Measurements from ENCODE around the gene CCDC154.
A peak's percentile ranks its signal among the peaks of the same experiment; 100 is the strongest.
"Not testable (repeated sequence)": the region's sequence is repeated elsewhere in the genome, so short reads cannot be mapped to it uniquely, and the experiment has no call there.

Gene CCDC154

DNA sequence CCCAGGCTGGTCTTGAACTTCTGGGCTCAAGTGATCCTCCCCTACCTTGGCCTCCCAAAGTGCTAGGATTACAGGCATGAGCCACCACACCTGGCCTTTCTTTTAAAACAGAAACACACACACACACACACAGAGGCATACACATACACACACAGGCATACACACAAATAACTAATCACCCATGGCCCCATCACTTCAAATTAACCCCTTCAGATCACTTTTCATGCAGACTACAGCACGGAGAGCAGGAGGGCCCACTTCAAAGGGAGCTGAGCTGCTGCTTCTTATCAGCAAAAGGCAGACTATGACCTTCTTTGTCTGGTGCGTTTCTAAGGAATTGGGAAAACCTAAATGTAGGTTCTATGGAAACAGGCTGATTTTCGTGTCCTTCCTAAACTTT, 28.6 kb upstream of the CCDC154 start:
- DNase-seq (ENCODE audit: low spot score) = no peak

DNA sequence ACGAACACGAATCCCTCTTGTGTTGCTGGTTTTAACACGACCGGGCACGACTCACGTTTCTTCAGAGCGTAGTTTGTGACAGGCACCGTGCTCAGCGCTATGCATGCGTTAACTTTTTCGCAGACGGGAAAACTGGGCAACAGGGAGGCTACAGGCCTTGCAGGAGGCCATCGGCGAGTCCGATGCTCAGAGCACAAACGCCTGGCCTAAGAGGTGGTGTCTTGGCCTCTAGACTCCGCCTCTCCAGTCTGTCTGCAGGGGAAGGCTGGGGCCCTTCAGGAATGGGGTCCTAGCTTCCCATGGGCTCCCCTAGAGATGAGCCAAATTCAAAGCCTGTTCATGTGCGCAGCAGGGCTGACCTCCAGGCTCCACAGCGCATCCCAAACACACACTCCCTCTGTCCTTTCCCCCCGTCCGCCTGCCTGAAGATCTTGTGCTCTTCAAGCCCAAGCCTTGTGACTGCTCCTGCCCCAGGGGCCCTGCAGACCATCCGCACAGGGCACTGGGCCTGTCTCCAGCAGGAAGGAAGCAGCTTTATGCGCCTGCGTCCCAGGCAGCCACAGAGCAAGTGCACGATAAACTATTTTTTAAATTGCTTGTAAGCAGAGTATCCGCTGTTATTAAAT, 27.3 kb upstream of the CCDC154 start:
- no peak for DNase-seq (ENCODE audit: low spot score)

DNA sequence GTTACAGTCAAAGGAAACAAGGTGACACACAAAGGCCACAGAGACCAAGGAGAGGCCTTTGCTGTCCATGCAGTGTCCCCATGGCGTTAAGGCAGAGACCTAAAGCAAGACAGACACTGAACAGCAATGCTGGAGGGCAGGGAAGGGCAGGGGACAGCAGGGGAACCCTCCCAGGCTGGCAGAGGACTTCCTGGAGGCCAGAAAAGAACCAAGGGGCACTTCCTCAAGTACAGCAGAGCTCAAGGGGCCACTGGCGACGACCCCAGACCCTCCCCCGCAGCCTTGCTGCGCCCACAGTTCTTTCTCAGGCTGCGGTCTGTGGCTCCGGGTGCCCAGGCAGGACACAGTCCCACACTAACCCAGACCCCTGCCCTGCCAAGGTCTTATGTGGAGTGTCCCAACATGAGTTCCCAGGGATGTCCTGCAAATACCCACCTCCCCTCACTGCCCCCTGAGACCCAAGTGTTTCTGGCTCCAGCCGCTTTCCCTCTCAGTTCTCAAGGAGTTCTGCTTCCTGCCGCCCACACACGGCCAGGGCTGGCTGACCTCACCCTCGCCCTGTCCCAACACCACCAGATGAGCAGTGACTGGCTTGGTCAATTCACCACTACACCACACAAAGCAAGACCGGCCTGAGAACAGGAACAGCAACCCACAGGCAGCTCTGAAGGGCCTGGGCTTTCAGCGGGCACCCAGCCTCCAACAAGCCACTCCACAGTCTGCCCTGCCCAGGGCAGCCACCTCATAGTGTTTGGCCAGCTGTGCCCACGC, 26.3 kb upstream of the CCDC154 start:
- DNase-seq (ENCODE audit: low spot score) = no peak

DNA sequence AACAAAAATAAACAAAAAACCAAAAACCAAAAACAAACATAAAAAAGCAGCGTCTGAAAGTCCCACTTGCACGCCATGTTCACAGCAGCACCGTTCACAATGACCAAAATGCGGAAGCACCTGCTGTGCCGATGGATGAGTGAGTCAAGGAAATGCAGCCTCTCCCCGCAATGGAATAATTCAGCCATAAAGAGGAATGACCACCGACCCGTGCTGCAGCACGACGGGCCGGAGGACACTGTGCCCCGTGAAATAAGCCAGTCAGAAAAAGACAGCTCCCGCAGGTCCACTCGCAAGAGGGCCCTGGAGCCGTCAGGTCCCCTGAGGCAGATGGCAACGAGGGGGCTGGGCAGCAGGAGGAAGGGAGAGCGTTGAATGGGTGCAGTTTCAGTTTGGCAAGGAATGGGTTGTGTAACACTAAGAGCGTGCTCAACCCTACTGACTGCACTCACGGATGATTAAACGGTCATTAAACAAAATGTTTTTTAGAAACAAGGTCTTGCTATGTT, 25.4 kb upstream of the CCDC154 start:
- no peak for DNase-seq (ENCODE audit: low spot score)

DNA sequence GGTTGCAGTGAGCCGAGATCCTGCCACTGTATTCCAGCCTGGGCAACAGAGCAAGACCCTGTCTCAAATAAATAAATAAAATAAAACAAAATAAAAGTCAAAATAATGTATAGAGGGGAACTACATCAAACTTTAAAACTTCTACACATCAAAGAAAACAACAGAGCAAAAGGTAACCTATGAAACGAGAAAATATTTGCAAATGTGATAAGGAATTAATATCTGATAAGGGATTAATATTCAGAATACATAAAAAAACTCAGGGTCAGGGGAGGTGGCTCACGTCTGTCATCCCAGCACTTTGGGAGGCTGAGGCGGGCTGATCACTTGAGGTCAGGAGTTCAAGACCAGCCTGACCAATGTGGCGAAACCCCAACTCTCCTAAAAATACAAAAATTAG, 24.8 kb upstream of the CCDC154 start:
- not testable (repeated sequence) for DNase-seq (ENCODE audit: low spot score)

DNA sequence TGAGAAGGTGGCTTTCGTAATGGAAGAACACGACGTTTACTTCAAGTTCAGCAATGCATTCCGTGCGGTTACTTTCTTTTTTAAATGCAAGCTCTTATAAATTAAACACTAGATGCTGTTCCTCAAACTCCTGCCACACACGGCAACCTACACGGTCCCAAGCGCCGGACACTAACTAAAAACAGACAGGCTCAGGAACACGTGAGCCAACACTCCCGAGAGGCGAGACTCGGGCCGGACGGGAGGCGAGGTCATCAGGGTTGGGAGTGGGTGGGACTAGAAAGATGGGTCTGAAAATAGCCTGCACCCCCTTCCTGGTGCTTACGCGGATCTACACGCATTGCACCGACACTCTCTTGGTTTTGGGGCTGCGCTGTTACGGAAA, 24.1 kb upstream of the CCDC154 start:
- no peak for DNase-seq (ENCODE audit: low spot score)

DNA sequence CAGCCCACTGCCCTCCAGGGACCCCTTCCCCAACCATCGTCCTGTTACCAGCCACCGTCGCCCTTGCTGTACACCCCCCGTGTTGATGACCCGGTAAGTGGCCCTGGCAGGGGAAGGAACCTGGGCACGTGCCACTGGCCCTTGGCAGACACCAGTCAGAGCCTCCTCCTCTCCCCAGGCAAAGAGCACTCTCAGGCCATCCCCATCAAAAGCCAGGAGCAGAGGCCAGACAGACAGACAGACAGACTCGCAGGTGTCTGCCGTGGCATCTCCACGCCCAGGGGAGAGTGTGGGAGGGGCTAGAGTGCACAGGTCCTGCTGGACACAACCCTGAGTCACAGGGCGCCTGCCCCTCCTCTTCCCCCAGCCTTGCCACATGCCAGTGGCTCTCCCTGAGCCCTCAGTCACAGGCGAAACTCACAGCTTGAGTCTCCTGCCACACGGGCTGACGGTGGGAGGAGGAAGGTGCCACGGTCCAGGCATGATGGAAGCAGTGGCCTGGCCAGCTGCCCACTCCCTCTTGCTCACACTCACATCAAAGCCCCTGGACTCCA, 22.7 kb upstream of the CCDC154 start:
- DNase-seq (ENCODE audit: low spot score) = no peak

DNA sequence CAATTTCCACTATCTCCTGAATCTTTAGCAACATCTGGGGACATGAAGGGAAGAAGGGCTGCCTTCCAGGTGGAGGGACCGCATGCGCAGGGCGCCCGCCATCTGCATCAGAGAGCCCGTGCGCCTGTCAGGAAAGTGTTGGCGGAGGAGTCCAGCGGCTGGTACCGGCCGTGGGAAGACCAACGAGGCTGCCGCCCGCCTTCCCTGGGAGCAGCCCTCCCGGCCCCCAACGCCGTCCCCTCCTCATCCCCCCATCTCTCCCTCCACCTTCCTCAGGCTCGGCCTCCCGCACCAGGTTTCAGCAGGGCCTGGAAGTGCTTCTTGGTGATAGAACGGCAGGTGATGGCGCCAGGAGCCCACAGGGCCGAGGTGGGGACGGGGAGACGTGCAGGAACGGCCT, 21.7 kb upstream of the CCDC154 start:
- no peak for DNase-seq (ENCODE audit: low spot score)

DNA sequence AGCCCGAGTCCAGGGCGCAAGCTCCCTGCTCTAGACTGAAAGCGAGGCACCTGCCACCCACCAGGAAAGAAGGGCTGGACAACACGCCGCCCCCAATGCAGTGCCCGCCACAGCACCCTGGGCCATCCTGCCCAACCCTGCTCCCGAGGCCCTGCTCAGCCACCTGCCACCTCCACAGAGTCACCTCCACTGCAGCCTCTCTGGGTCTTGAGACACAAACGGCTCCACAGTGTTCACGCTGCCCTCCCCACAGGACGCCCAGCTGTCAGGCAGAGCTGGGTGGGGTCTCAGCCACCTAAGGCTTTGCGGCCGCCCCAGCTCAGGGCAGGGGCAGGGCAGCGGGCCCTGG, 21.2 kb upstream of the CCDC154 start:
- no peak for DNase-seq (ENCODE audit: low spot score)

DNA sequence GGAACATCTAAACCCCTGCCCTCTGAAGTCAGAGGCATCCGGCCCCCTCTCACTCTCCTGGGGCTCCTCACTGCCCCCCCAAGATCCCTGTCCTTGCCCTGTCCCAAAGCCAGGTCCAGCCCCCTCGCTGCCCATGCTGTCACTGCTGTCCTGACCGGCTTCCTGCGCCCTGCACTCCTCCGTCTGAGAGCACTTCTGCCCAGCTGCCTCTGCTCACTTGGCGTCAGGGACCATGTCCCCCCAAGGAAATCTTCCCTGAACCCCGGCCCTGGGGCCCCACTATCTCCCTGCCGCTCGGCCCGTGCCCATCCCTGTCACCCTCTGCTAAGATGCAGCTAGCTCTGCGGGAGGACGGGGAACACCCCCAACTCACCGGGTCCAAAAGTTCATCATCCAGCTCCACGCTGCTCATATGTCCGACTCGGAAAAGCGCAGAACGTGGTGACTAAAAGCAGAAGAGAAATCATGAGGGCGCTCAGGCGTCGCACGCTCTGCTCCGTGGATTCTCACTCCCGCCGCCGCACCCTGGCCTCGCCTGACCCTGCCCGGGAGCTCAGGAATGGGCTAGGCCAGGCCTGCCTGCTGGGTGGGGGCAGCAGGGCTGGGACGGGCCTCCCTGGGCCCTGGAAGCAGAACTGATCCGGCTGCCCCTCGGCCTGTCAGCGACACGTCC, 20.7 kb upstream of the CCDC154 start:
- DNase-seq (ENCODE audit: low spot score) = no peak

DNA sequence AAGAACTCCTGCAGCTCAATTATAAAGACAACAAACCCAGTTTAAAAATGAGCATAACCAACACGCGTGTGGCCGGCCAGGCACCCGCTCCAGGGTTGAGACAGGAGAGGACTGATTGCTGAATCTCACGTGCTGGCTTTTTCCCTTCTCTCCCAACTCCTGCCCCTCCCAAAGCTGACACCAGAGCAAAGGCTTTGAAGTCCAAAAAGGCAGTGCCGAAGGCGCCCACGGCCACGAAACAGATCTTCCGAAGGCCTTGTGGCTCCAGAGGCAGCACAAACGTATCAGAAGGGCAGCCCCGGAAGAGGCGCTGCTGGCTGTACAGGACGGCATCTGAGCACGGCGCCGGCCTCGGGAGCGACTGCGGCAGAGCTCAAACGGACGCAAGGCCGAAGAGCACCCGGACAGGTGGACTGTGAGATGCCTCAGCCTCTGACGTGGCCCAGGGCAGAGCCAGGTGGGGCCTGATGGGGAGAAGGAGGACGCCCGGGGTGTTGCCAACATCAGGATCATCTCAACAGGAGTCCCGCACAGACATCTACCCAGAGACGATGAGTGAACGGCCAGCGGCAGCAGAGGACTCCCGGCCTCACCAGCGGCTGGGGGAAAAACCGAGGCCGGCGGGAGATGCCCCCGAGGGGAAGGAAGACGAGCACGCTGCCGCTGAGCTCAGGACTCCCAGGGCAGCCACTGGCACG, 20.0 kb upstream of the CCDC154 start:
- DNase-seq (ENCODE audit: low spot score) = no peak

DNA sequence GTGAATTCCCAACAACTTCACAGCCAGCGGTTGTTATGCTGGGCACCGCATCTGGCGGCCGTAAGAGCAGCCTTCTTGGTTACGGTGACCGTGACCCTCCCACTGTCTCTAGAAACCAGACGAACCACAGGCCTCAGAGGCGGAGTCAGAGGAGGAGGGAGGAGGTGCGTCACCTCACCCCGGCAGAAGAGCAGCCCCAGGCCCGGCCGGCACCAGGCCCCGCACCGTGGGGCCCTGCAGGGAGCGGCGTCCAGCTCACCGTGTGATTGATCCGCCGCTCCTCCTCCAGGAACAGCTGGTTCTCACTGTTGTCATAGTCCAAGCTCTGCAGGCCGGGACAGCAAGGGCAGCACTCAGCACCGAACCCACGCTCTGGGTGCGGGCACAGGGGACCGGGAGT, 16.8 kb upstream of the CCDC154 start:
- DNase-seq (ENCODE audit: low spot score) = no peak

DNA sequence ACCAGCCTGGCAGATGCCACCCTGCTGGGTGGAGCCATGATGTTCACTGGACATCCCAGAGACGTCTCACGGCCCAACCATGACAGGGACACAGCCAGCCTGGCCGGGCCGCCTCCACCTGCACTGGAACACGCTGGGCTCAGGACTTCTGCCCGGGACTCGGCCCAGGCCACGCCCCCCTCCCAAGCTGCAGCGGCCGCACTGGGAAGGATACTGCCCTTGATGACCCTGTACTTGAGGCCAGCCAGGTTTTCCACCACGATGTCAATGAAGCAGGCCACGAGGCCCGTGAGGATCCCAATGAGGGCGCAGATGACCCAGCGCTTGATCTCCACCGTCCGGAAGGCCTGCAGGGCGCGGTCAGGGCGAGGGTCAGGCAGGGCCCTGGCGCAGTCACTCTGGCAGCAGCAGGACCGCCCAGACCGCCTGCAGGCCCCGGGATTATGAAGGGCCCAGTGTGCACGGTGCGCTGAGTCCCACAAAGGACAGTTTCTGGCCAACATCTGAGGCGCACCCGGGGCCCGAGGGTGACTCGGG, 16.3 kb upstream of the CCDC154 start:
- no peak for DNase-seq (ENCODE audit: low spot score)

DNA sequence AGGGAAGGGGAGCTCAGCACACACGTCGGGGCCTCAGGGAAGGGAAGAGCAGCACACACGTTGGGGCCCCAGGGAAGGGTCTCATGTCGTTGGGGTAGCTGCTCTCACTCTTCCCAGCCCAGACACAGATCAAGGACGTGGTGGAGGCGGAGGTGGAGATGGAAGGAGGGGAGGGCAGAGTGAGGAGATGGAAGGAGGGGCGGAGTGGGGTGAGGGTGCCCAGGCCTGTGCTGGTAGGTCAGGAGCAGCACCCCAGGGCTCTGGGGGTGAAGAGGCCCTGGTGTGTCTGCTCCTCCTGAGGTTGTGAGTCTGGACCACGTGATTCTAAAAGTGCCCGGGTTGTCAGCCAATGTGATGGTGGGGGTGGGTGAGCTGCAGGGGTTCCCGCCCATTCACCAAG, 15.6 kb upstream of the CCDC154 start:
- DNase-seq (ENCODE audit: low spot score) = no peak

DNA sequence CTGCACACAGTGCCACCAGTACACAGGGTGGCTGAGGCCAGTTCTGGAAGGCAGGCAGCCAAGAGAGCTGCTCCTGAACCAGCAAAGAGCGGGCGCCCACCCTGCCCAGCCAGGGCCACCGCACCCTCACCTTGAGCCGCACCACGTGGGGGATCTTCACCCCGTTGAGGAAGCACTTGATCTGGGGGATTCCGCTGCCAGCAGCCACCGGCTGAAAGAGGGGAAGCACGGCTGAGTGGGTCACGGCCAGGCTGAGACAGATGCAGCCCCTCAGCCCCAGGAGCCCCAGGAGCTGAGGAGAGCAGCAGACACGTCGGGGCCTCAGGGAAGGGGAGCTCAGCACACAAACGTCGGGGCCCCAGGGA, 14.6 kb upstream of the CCDC154 start:
- DNase-seq (ENCODE audit: low spot score) = no peak

DNA sequence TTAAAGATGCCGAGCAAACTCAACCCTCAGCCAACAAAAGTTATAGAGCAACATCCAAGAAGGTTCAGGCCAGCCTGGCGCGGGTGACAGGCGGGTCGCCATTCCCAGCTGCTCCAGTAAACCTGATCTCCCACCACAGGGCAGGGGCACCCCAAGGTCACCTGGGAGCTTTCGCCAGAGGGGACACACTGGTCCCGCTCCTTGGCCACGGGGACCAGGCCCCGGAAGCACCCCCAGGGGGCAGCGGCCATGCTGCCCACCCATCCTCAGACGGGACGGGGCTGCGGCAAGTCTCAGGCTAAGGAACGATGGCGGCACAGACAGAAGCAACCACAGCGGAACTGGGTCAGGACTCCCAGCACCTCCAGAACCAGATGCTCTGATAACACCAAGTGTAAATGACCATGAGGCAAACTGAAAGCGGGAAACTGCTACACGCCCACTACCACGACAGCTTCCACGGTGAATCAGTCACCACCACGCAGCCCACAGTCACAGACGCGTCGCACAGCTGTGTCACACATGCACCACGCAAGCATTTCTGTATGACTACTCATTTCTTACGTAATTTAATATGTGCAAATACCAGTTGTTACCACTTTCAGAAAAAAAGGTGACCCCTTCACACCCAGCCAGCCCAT, 14.1 kb upstream of the CCDC154 start:
- DNase-seq (ENCODE audit: low spot score) = peak; percentile 46

DNA sequence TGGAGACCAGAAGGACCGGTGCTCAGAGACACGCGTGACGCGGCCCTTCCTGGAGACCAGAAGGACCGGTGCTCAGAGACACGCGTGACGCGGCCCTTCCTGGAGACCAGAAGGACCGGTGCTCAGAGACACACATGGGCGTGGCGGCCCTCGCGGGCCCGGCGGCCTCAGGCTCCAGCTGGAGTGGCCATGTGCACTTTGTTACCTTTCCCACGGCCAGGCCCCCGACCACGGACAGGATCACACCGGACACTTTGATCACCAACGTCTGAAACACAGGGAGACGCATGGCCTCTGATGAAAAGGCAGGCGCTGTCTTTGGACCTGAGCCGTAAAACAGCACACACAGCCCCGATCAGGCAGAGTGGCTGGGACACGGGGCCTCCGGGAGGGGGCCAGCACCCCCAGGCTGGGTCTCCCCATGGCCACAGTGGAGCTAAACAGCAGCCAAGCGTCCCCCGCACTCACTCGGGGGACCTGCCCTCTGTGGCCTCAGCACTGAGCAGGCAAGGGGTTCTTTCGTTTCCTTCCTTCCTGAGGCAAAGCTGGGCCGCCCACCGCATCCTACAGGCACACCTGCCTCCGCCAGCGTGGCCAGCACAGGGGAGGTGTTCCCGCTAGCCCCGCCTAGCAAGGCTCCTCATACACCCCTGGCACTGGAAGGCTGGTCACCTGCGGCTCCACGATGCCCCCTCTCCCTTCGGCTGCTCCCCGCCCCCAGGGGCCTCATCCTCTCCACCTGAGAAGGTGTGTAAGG, 13.3 kb upstream of the CCDC154 start:
- no peak for DNase-seq (ENCODE audit: low spot score)

DNA sequence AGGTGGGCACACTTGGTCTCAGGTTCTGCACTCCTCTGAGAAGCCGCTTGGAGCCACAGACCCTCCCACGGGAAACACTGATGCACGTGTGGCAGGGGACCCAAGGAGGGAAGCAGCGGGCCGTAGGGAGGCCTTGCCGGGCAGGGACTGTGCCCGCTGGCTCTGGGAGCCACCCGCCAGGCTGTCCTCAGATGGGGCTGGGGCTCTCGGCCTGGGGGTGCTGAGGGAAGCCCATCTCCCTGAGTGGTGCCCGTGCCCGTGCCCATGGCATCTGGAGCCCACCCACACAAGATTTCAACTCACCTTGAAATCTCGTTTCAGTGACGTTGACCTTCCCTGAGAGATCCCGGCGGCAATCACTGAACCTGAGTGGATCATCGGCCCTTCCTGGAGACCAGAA, 12.6 kb upstream of the CCDC154 start:
- no peak for DNase-seq (ENCODE audit: low spot score)

DNA sequence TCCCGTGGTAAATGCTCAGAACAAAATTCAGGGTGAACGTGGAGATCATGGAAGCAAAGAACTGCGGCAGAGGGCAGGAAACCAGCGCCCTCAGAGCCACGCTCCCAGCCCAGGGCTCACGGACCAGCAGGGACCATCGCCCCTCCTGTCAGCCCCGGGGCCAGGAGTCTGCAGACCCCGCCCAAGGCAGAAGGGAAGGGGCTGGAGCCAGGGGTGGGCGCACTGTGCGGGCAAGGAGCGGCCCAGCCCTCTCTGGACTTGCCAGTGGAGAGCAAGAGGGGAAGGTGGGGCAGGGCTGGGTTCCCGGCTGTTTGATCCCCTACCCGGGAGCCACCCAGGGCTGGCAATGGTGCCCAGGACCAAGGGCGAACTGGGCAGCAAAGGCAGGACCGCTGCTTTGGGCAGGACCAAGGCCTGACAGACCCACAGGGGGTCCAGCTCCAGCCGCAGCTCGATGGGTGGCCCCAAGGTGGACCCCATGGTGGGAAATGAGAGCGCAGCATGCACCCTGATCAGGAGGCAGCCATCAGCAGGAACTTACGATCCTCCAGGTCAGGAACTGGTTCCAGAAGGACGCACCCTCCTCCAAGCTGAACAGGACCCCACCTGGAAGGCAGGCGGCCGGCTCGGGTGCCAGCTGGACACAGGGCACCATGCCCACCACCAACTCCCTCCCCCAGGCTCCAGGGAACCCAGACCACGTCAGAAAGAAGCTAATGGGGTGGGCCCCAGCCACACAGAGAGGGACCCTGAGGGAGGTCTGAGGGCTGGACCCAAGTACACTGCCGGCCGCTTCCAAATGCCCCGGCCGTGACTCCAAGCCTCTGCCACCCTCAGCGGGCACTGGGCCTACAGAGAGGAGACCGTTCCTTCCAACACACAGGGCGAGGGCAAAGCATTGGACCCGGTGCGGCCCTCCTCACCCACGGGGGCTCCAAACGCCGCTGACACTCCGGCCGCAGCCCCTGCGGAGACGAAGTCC, 11.1 kb upstream of the CCDC154 start:
- DNase-seq (ENCODE audit: low spot score) = no peak

DNA sequence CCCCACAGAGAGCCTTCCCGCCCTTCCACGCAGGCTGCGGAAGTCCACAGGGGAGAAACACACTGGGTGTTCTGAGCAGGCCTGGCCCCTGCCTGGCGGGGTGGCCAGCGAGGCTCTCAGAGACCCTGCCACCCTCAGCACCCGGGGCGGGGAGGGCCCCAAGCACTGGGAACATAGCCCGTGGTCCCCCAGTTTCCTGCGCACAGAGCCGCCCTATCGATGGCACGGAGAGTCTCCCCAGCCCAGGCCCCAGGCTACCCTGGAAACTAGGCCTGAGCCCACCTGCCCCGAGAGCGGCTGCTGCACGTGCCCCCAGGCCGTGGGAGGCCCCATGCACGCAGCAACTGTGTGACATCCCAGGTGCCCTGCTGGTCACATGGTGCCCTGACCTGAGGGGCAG, 10.2 kb upstream of the CCDC154 start:
- no peak for DNase-seq (ENCODE audit: low spot score)

All from Ammon's horn (tissue), 1 donor.